Effector memory CD4-positive, alpha-beta T cell (primary cell): ENCODE data around the gene DALRD3.

Source experiments
- DNase-seq, 3 donors: peaks; one replicate each; pipeline ENCODE4 v3.0.0-alpha.2; 2020
- H3K27ac ChIP-seq: 2 replicates; pipeline ENCODE4 v1.7.0; 2013; ENCODE audit warnings: mild to moderate bottlenecking, low read length, moderate library complexity; ENCODE audit not compliant: insufficient read depth, poor library complexity, severe bottlenecking
- H3K27me3 ChIP-seq: replicated peaks from 2 replicates; pipeline ENCODE4 v1.7.0; 2013; ENCODE audit warnings: mild to moderate bottlenecking, low read length; ENCODE audit not compliant: insufficient read depth, control insufficient read depth, poor library complexity, severe bottlenecking
- H3K36me3 ChIP-seq: 2 replicates; pipeline ENCODE4 v1.7.0; 2013; ENCODE audit warnings: mild to moderate bottlenecking, low read length, moderate library complexity; ENCODE audit not compliant: control insufficient read depth, insufficient read depth
- H3K4me1 ChIP-seq: 2 replicates; pipeline ENCODE4 v1.7.0; 2013; ENCODE audit warnings: low read length, mild to moderate bottlenecking; ENCODE audit not compliant: control insufficient read depth, insufficient read depth, poor library complexity, severe bottlenecking
- H3K4me3 ChIP-seq: 2 replicates; pipeline ENCODE4 v1.7.0; 2013; ENCODE audit warnings: low read length, low read depth, mild to moderate bottlenecking; ENCODE audit not compliant: insufficient read depth, poor library complexity, severe bottlenecking
- H3K9me3 ChIP-seq: 2 replicates; pipeline ENCODE4 v1.7.0; 2013; ENCODE audit warnings: mild to moderate bottlenecking, low read length, moderate library complexity; ENCODE audit not compliant: control insufficient read depth

Gene DALRD3

GRCh38 chr3:48991851-48992545 lies 26.4 kb downstream of the DALRD3 start:
- DNase-seq: no peak
- Histone ChIP-seq H3K4me1 (peaks cover 20% of the 10 kb centered on the region), H3K36me3 (no peaks in the 10 kb centered on the region), H3K27me3 (no peaks in the 10 kb centered on the region), H3K27ac (no peak overlapping the region), H3K4me3 (no peak overlapping the region), H3K9me3 (no peaks in the 10 kb centered on the region)

GRCh38 chr3:48990636-48991469 lies 27.5 kb downstream of the DALRD3 start:
- Histone ChIP-seq H3K27ac (peak overlapping the region; percentile 80), H3K36me3 (no peaks in the 10 kb centered on the region), H3K4me1 (peaks cover 20% of the 10 kb centered on the region), H3K9me3 (no peaks in the 10 kb centered on the region), H3K4me3 (peak overlapping the region; percentile 90), H3K27me3 (no peaks in the 10 kb centered on the region)
- DNase-seq: peak in 1 of 3 donors; percentile 33

GRCh38 chr3:48989796-48990635 lies 28.4 kb downstream of the DALRD3 start, which contains the start of gene P4HTM:
Gene P4HTM, plus strand, starts transcription at chr3:48990241. Its CDS starts 16 bp downstream, at chr3:48990257.
- H3K27me3 ChIP-seq: no peaks in the 10 kb centered on the region
- peaks cover 2% of the 10 kb centered on the region for H3K36me3 ChIP-seq
- H3K4me3 ChIP-seq: peak within 1 kb of the TSS; percentile 90
- peak; percentile 52 to 69 (median 64) for DNase-seq
- peak within 1 kb of the TSS; percentile 80 for H3K27ac ChIP-seq
- H3K4me1 ChIP-seq: peaks cover 20% of the 10 kb centered on the region
- H3K9me3 ChIP-seq: no peaks in the 10 kb centered on the region

GRCh38 chr3:48989126-48989795 lies 29.1 kb downstream of the DALRD3 start:
- peaks cover 20% of the 10 kb centered on the region for H3K4me1 ChIP-seq
- H3K9me3 ChIP-seq: no peaks in the 10 kb centered on the region
- peak overlapping the region; percentile 80 for H3K27ac ChIP-seq
- H3K27me3 ChIP-seq: no peaks in the 10 kb centered on the region
- H3K36me3 ChIP-seq: peaks cover 10% of the 10 kb centered on the region
- DNase-seq: no peak
- peak overlapping the region; percentile 90 for H3K4me3 ChIP-seq

- no peaks in the 10 kb centered on the region for H3K27me3 ChIP-seq
- peaks cover 11% of the 10 kb centered on the region for H3K4me1 ChIP-seq
- no peak overlapping the region for H3K27ac ChIP-seq
- no peak overlapping the region for H3K4me3 ChIP-seq
- H3K9me3 ChIP-seq: no peaks in the 10 kb centered on the region
- DNase-seq: no peak
- H3K36me3 ChIP-seq: peaks cover 34% of the 10 kb centered on the region
Measured at GRCh38 chr3:48985831-48986376, 32.5 kb downstream of the DALRD3 start.

GRCh38 chr3:48984663-48985062 lies 33.7 kb downstream of the DALRD3 start:
- Histone ChIP-seq H3K27ac (no peak overlapping the region), H3K4me1 (peaks cover 9% of the 10 kb centered on the region), H3K27me3 (no peaks in the 10 kb centered on the region), H3K36me3 (peaks cover 43% of the 10 kb centered on the region), H3K9me3 (no peaks in the 10 kb centered on the region), H3K4me3 (no peak overlapping the region)
- DNase-seq: no peak

- peaks cover 52% of the 10 kb centered on the region for H3K36me3 ChIP-seq
- no peak overlapping the region for H3K4me3 ChIP-seq
- H3K27ac ChIP-seq: no peak overlapping the region
- no peak for DNase-seq
- no peaks in the 10 kb centered on the region for H3K27me3 ChIP-seq
- no peaks in the 10 kb centered on the region for H3K4me1 ChIP-seq
- H3K9me3 ChIP-seq: no peaks in the 10 kb centered on the region
Measured at GRCh38 chr3:48983096-48983495, 35.3 kb downstream of the DALRD3 start.

GRCh38 chr3:48982686-48983085 lies 35.7 kb downstream of the DALRD3 start:
- Histone ChIP-seq H3K4me3 (no peak overlapping the region), H3K4me1 (no peaks in the 10 kb centered on the region), H3K27ac (no peak overlapping the region), H3K36me3 (peaks cover 56% of the 10 kb centered on the region), H3K9me3 (no peaks in the 10 kb centered on the region), H3K27me3 (no peaks in the 10 kb centered on the region)
- no peak for DNase-seq

- Histone ChIP-seq H3K27ac (no peak overlapping the region), H3K27me3 (no peaks in the 10 kb centered on the region), H3K9me3 (no peaks in the 10 kb centered on the region), H3K4me1 (no peaks in the 10 kb centered on the region), H3K4me3 (no peak overlapping the region), H3K36me3 (peaks cover 59% of the 10 kb centered on the region)
- no peak for DNase-seq
Measured at GRCh38 chr3:48982016-48982415, 36.4 kb downstream of the DALRD3 start.
